Mesendoderm (in vitro differentiated cells): ENCODE measurements around the gene NPAS3.

Experiments
- DNase-seq: peaks from one replicate; pipeline ENCODE4 v3.0.0; 2013
- H2AK5ac ChIP-seq: 2 replicates; pipeline ENCODE4 v1.6.1; 2013; ENCODE audit warnings: low read length, inconsistent platforms
- H2BK120ac ChIP-seq: 2 replicates; pipeline ENCODE4 v1.6.1; 2013; ENCODE audit warnings: low read depth, mild to moderate bottlenecking, low read length, moderate library complexity, mixed read lengths
- H2BK15ac ChIP-seq: replicated peaks from 2 replicates; pipeline ENCODE4 v1.6.1; 2013; ENCODE audit warnings: low read depth, mild to moderate bottlenecking, moderate library complexity
- H2BK5ac ChIP-seq: 2 replicates; pipeline ENCODE4 v1.6.1; 2013; ENCODE audit warnings: low read length, inconsistent platforms
- H3K18ac ChIP-seq: 2 replicates; pipeline ENCODE4 v1.6.1; 2013; ENCODE audit warnings: mild to moderate bottlenecking, low read length, mixed read lengths
- H3K23ac ChIP-seq: one replicate; pipeline ENCODE4 v1.6.1; 2013; ENCODE audit warnings: low read length
- H3K27ac ChIP-seq: 2 replicates; pipeline ENCODE4 v1.5.1; 2013; ENCODE audit warnings: low read depth, mild to moderate bottlenecking, inconsistent platforms, low read length, moderate library complexity
- H3K27me3 ChIP-seq: 2 replicates; pipeline ENCODE4 v1.6.1; 2013; ENCODE audit warnings: low read length, control low read depth, mild to moderate bottlenecking, inconsistent platforms; ENCODE audit not compliant: insufficient read depth, poor library complexity
- H3K36me3 ChIP-seq: 2 replicates; pipeline ENCODE4 v1.6.1; 2013; ENCODE audit warnings: low read length, inconsistent platforms; ENCODE audit not compliant: control insufficient read depth, insufficient read depth
- H3K4ac ChIP-seq: one replicate; pipeline ENCODE4 v1.6.1; 2013; ENCODE audit warnings: low read depth, mild to moderate bottlenecking, low read length, moderate library complexity
- H3K4me1 ChIP-seq: 2 replicates; pipeline ENCODE4 v1.6.1; 2013; ENCODE audit warnings: low read depth, low read length, inconsistent platforms; ENCODE audit not compliant: control insufficient read depth
- H3K4me2 ChIP-seq: 2 replicates; pipeline ENCODE4 v1.6.1; 2013; ENCODE audit warnings: low read length
- H3K4me3 ChIP-seq: 2 replicates; pipeline ENCODE4 v1.5.1; 2013; ENCODE audit warnings: mild to moderate bottlenecking, low read length
- H3K56ac ChIP-seq: one replicate; pipeline ENCODE4 v1.6.1; 2013; ENCODE audit warnings: low read length
- H3K79me1 ChIP-seq: 2 replicates; pipeline ENCODE4 v1.6.1; 2013; ENCODE audit warnings: low read length, inconsistent platforms
- H3K79me2 ChIP-seq: 2 replicates; pipeline ENCODE4 v1.6.1; 2013; ENCODE audit warnings: mild to moderate bottlenecking, low read length; ENCODE audit not compliant: control insufficient read depth, insufficient read depth
- H3K9ac ChIP-seq: 2 replicates; pipeline ENCODE4 v1.6.1; 2013; ENCODE audit warnings: low read length, inconsistent platforms
- H4K5ac ChIP-seq: one replicate; pipeline ENCODE4 v1.6.1; 2013; ENCODE audit warnings: low read length
- H4K8ac ChIP-seq: one replicate; pipeline ENCODE4 v1.6.1; 2013; ENCODE audit warnings: low read depth, mild to moderate bottlenecking, control low read depth, low read length, moderate library complexity
- WGBS: extraction: QIAGEN DNeasy Blood & Tissue Kit; methylation state at CpG from one replicate; pipeline ENCODE4 v1.1.7; 2013; ENCODE audit warnings: low lambda C conversion rate, missing lambda C conversion rate; ENCODE audit not compliant: insufficient coverage; ENCODE audit errors: extremely low coverage; 5-methylcytosine and 5-hydroxymethylcytosine counted together

NPAS3 gene

GRCh38 chr14:32920696-32921276 is 17.9 kb upstream of the NPAS3 start:
- Histone ChIP-seq H3K4me3 (no peak overlapping the region), H4K8ac (no peak overlapping the region), H3K4me2 (no peak overlapping the region), H3K9ac (no peak overlapping the region), H3K36me3 (no peaks in the 10 kb centered on the region), H3K79me1 (no peaks in the 10 kb centered on the region), H3K27me3 (no peaks in the 10 kb centered on the region), H3K4me1 (no peaks in the 10 kb centered on the region), H4K5ac (no peak overlapping the region), H3K79me2 (no peaks in the 10 kb centered on the region), H3K23ac (no peak overlapping the region), H2AK5ac (no peak overlapping the region), H2BK15ac (no peak overlapping the region), H3K4ac (no peak overlapping the region), H3K27ac (no peak overlapping the region), H2BK5ac (no peak overlapping the region), H2BK120ac (no peak overlapping the region), H3K56ac (no peak overlapping the region), H3K18ac (no peak overlapping the region)
- no peak for DNase-seq
- no CpG with 5 or more reads among the region's 6 CpGs for WGBS

GRCh38 chr14:32925439-32925838 is 13.2 kb upstream of the NPAS3 start:
- no peak overlapping the region for H3K4me3 ChIP-seq
- H2BK15ac ChIP-seq = no peak overlapping the region
- no peak overlapping the region for H3K4ac ChIP-seq
- H3K18ac ChIP-seq = no peak overlapping the region
- DNase-seq = no peak
- no peak overlapping the region for H2AK5ac ChIP-seq
- no peaks in the 10 kb centered on the region for H3K79me1 ChIP-seq
- H4K8ac ChIP-seq = no peak overlapping the region
- no peak overlapping the region for H2BK5ac ChIP-seq
- H3K56ac ChIP-seq = no peak overlapping the region
- H3K36me3 ChIP-seq = no peaks in the 10 kb centered on the region
- no peak overlapping the region for H2BK120ac ChIP-seq
- H3K9ac ChIP-seq = no peak overlapping the region
- H4K5ac ChIP-seq = no peak overlapping the region
- no peak overlapping the region for H3K23ac ChIP-seq
- no peak overlapping the region for H3K27ac ChIP-seq
- H3K4me2 ChIP-seq = no peak overlapping the region
- H3K27me3 ChIP-seq = no peaks in the 10 kb centered on the region
- no peaks in the 10 kb centered on the region for H3K79me2 ChIP-seq
- no peaks in the 10 kb centered on the region for H3K4me1 ChIP-seq

- no peak overlapping the region for H4K5ac ChIP-seq
- H2BK120ac ChIP-seq = no peak overlapping the region
- no peak overlapping the region for H2AK5ac ChIP-seq
- no peaks in the 10 kb centered on the region for H3K4me1 ChIP-seq
- no peak overlapping the region for H3K18ac ChIP-seq
- peak overlapping the region; percentile 20 for H3K56ac ChIP-seq
- peaks cover 12% of the 10 kb centered on the region for H3K27me3 ChIP-seq
- H3K79me2 ChIP-seq = no peaks in the 10 kb centered on the region
- H3K27ac ChIP-seq = no peak overlapping the region
- H2BK5ac ChIP-seq = no peak overlapping the region
- no peak overlapping the region for H3K4me3 ChIP-seq
- peak; percentile 27 for DNase-seq
- peak overlapping the region; percentile 61 for H3K4me2 ChIP-seq
- no peak overlapping the region for H3K4ac ChIP-seq
- no peak overlapping the region for H4K8ac ChIP-seq
- peak overlapping the region; percentile 11 for H3K9ac ChIP-seq
- H3K36me3 ChIP-seq = no peaks in the 10 kb centered on the region
- H3K23ac ChIP-seq = no peak overlapping the region
- WGBS = no CpG with 5 or more reads among the region's 30 CpGs
- no peaks in the 10 kb centered on the region for H3K79me1 ChIP-seq
- no peak overlapping the region for H2BK15ac ChIP-seq
These were observed 6.3 kb upstream of the NPAS3 start for GRCh38 chr14:32932302-32932913.

GRCh38 chr14:32932914-32933628 is 5.6 kb upstream of the NPAS3 start:
- peak overlapping the region; percentile 61 for H3K4me2 ChIP-seq
- H3K36me3 ChIP-seq = no peaks in the 10 kb centered on the region
- H3K27ac ChIP-seq = no peak overlapping the region
- DNase-seq = peak; percentile 71
- H3K79me1 ChIP-seq = no peaks in the 10 kb centered on the region
- H3K56ac ChIP-seq = peak overlapping the region; percentile 6
- no peak overlapping the region for H3K23ac ChIP-seq
- no peaks in the 10 kb centered on the region for H3K4me1 ChIP-seq
- H3K4me3 ChIP-seq = no peak overlapping the region
- no peak overlapping the region for H2BK15ac ChIP-seq
- H2BK5ac ChIP-seq = no peak overlapping the region
- H2AK5ac ChIP-seq = no peak overlapping the region
- no peak overlapping the region for H3K4ac ChIP-seq
- WGBS = no CpG with 5 or more reads among the region's 59 CpGs
- H3K27me3 ChIP-seq = peaks cover 17% of the 10 kb centered on the region
- H3K18ac ChIP-seq = no peak overlapping the region
- no peaks in the 10 kb centered on the region for H3K79me2 ChIP-seq
- H3K9ac ChIP-seq = peak overlapping the region; percentile 26
- no peak overlapping the region for H4K5ac ChIP-seq
- no peak overlapping the region for H2BK120ac ChIP-seq
- no peak overlapping the region for H4K8ac ChIP-seq

GRCh38 chr14:32933629-32934072 is 5.0 kb upstream of the NPAS3 start:
- H3K4ac ChIP-seq = no peak overlapping the region
- no peak overlapping the region for H3K27ac ChIP-seq
- no peaks in the 10 kb centered on the region for H3K79me2 ChIP-seq
- no peaks in the 10 kb centered on the region for H3K36me3 ChIP-seq
- H3K56ac ChIP-seq = peak overlapping the region; percentile 68
- no peak overlapping the region for H3K18ac ChIP-seq
- H3K4me2 ChIP-seq = peak overlapping the region; percentile 61
- peak; percentile 76 for DNase-seq
- no peak overlapping the region for H4K5ac ChIP-seq
- no peaks in the 10 kb centered on the region for H3K4me1 ChIP-seq
- H3K9ac ChIP-seq = no peak overlapping the region
- no peak overlapping the region for H2BK120ac ChIP-seq
- H3K4me3 ChIP-seq = no peak overlapping the region
- H3K23ac ChIP-seq = no peak overlapping the region
- WGBS = no CpG with 5 or more reads among the region's 19 CpGs
- H2BK5ac ChIP-seq = no peak overlapping the region
- no peak overlapping the region for H2AK5ac ChIP-seq
- peaks cover 17% of the 10 kb centered on the region for H3K27me3 ChIP-seq
- H4K8ac ChIP-seq = no peak overlapping the region
- no peaks in the 10 kb centered on the region for H3K79me1 ChIP-seq
- no peak overlapping the region for H2BK15ac ChIP-seq
